Erythroblast (primary cell): ENCODE data around the gene SH3TC2.

ENCODE experiments used
- GATA1 ChIP-seq: IDR thresholded peaks from 2 replicates; pipeline ENCODE4 v1.6.1; 2011; ENCODE audit warnings: low read depth, mild to moderate bottlenecking, control low read depth, low read length, moderate library complexity
- POLR2A ChIP-seq: IDR thresholded peaks from 2 replicates; pipeline ENCODE4 v1.6.1; 2011; ENCODE audit warnings: mild to moderate bottlenecking, low read length

GRCh38 chr5:149004559-149004958, 58.3 kb downstream of the SH3TC2 start:
- TF ChIP-seq POLR2A (no peak), GATA1 (no peak)
